Esophagus squamous epithelium (tissue), 4 donors: ENCODE measurements around the gene DXO.

Source experiments
- POLR2A ChIP-seq, 4 donors: fragments of 450-650 bp; IDR thresholded peaks; one replicate each; pipeline ENCODE4 v1.6.1; 2017; ENCODE audit warnings: antibody characterized with exemption in 4 of 4, mild to moderate bottlenecking in 4 of 4, moderate library complexity in 3 of 4
- TF ChIP-seq, protein P1 (sequence below), 6 experiments: fragments of 450-650 bp in 4 of 6; fragments of 200-600 bp in 2 of 6; sonication (generic) in 2 of 6; IDR thresholded peaks; one replicate each; pipeline ENCODE4 v1.5.1; 2016 to 2019; ENCODE audit warnings: antibody characterized with exemption in 6 of 6, mild to moderate bottlenecking in 4 of 6, moderate library complexity in 4 of 6

DNA sequence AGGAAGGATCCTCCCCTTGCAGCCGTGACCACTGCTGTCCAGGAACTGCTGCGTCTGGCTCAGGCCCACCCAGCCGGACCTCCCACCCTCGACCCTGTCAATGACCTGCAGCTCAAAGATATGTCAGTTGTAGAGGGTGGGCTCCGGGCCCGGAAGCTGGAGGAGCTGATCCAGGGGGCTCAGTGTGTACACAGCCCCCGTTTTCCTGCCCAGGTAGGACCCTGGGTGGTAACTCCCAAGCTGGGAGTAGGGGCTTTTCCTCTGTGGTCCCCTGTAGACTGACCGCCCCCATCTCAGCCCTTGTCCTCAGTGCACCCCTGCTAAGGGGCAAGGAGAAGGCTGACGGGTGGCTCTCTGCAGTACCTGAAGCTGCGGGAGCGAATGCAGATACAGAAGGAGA lies 3.6 kb downstream of the DXO start:
- TF ChIP-seq, protein P1, sequence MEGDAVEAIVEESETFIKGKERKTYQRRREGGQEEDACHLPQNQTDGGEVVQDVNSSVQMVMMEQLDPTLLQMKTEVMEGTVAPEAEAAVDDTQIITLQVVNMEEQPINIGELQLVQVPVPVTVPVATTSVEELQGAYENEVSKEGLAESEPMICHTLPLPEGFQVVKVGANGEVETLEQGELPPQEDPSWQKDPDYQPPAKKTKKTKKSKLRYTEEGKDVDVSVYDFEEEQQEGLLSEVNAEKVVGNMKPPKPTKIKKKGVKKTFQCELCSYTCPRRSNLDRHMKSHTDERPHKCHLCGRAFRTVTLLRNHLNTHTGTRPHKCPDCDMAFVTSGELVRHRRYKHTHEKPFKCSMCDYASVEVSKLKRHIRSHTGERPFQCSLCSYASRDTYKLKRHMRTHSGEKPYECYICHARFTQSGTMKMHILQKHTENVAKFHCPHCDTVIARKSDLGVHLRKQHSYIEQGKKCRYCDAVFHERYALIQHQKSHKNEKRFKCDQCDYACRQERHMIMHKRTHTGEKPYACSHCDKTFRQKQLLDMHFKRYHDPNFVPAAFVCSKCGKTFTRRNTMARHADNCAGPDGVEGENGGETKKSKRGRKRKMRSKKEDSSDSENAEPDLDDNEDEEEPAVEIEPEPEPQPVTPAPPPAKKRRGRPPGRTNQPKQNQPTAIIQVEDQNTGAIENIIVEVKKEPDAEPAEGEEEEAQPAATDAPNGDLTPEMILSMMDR (IDR thresholded peaks at IDR 0.05): no peak
- TF ChIP-seq POLR2A (IDR thresholded peaks at IDR 0.05): no peak
